H9 (cell line): ENCODE results near the gene WDR7. TPM values are rescaled to one million over a fixed set of nuclear protein-coding genes. Genes with fewer than 3 reads are reported as not detected.

Experiments
- DNase-seq: peaks from one replicate; pipeline ENCODE4 v3.0.0-alpha.2; 2017
- H2AFZ ChIP-seq: one replicate; pipeline ENCODE4 v1.6.1; 2013; ENCODE audit warnings: mild to moderate bottlenecking, low read length, control low read depth, moderate library complexity
- H2AK5ac ChIP-seq: 2 replicates; pipeline ENCODE4 v1.6.1; 2013; ENCODE audit warnings: low read length, control low read depth, mixed read lengths; ENCODE audit not compliant: insufficient read length
- H2BK120ac ChIP-seq: one replicate; pipeline ENCODE4 v1.6.1; 2013; ENCODE audit warnings: low read depth, mild to moderate bottlenecking, low read length, control low read depth, inconsistent platforms; ENCODE audit not compliant: poor library complexity, severe bottlenecking
- H2BK12ac ChIP-seq: 2 replicates; pipeline ENCODE4 v1.6.1; 2013; ENCODE audit warnings: low read length, control low read depth, mixed read lengths, low read depth; ENCODE audit not compliant: insufficient read length
- H2BK15ac ChIP-seq: 2 replicates; pipeline ENCODE4 v1.6.1; 2013; ENCODE audit warnings: low read depth, low read length, control low read depth
- H2BK20ac ChIP-seq: one replicate; pipeline ENCODE4 v1.6.1; 2013; ENCODE audit warnings: low read depth, mild to moderate bottlenecking, low read length, control low read depth, inconsistent platforms; ENCODE audit not compliant: poor library complexity, severe bottlenecking
- H2BK5ac ChIP-seq: 2 replicates; pipeline ENCODE4 v1.6.1; 2013; ENCODE audit warnings: low read length, control low read depth, mixed read lengths; ENCODE audit not compliant: insufficient read length
- H3K14ac ChIP-seq: 2 replicates; pipeline ENCODE4 v1.6.1; 2013; ENCODE audit warnings: low read length, control low read depth; ENCODE audit not compliant: insufficient read depth
- H3K18ac ChIP-seq: 2 replicates; pipeline ENCODE4 v1.6.1; 2013; ENCODE audit warnings: low read depth, mild to moderate bottlenecking, mixed read lengths, low read length, control low read depth; ENCODE audit not compliant: insufficient read length
- H3K23ac ChIP-seq: 2 replicates; pipeline ENCODE4 v1.6.1; 2013; ENCODE audit warnings: low read length, control low read depth, mixed read lengths, low read depth; ENCODE audit not compliant: insufficient read length
- H3K23me2 ChIP-seq: 2 replicates; pipeline ENCODE4 v1.6.1; 2013; ENCODE audit warnings: low read depth, mild to moderate bottlenecking, mixed read lengths, low read length, control low read depth; ENCODE audit not compliant: insufficient read length, poor library complexity, severe bottlenecking
- H3K27ac ChIP-seq: 2 replicates; pipeline ENCODE4 v1.5.1; 2013; ENCODE audit warnings: low read length, control low read depth, mixed read lengths, low read depth; ENCODE audit not compliant: insufficient read length
- H3K27me3 ChIP-seq: 2 replicates; pipeline ENCODE4 v1.6.1; 2013; ENCODE audit warnings: low read length, control low read depth, inconsistent platforms; ENCODE audit not compliant: insufficient read depth
- H3K4ac ChIP-seq: 2 replicates; pipeline ENCODE4 v1.6.1; 2013; ENCODE audit warnings: low read depth, mild to moderate bottlenecking, control low read depth, inconsistent platforms, low read length, moderate library complexity
- H3K4me1 ChIP-seq: 2 replicates; pipeline ENCODE4 v1.6.1; 2013; ENCODE audit warnings: low read length, control low read depth, inconsistent platforms; ENCODE audit not compliant: insufficient read depth
- H3K4me2 ChIP-seq: 2 replicates; pipeline ENCODE4 v1.6.1; 2013; ENCODE audit warnings: low read length, control low read depth, mixed read lengths; ENCODE audit not compliant: insufficient read length, insufficient read depth
- H3K56ac ChIP-seq: 2 replicates; pipeline ENCODE4 v1.6.1; 2013; ENCODE audit warnings: low read depth, mild to moderate bottlenecking, mixed read lengths, low read length, control low read depth; ENCODE audit not compliant: insufficient read length
- H3K79me1 ChIP-seq: 2 replicates; pipeline ENCODE4 v1.6.1; 2013; ENCODE audit warnings: low read depth, mild to moderate bottlenecking, moderate library complexity, low read length, control low read depth, inconsistent platforms; ENCODE audit not compliant: insufficient read depth, poor library complexity, severe bottlenecking
- H3K79me2 ChIP-seq: 2 replicates; pipeline ENCODE4 v1.6.1; 2013; ENCODE audit warnings: low read length, control low read depth, inconsistent platforms; ENCODE audit not compliant: insufficient read depth
- H3K9ac ChIP-seq: 2 replicates; pipeline ENCODE4 v1.6.1; 2013; ENCODE audit warnings: low read length, control low read depth, mixed read lengths; ENCODE audit not compliant: insufficient read length; ENCODE audit errors: extremely low read depth
- H3K9me3 ChIP-seq: one replicate; pipeline ENCODE4 v1.6.1; 2013; ENCODE audit warnings: low read depth, low read length, inconsistent platforms; ENCODE audit not compliant: control insufficient read depth
- H3T11ph ChIP-seq: one replicate; pipeline ENCODE4 v1.6.1; 2013; ENCODE audit warnings: mild to moderate bottlenecking, low read length, control low read depth, inconsistent platforms
- H4K20me1 ChIP-seq: one replicate; pipeline ENCODE4 v1.6.1; 2013; ENCODE audit not compliant: control insufficient read depth, insufficient read length, insufficient read depth
- H4K5ac ChIP-seq: 2 replicates; pipeline ENCODE4 v1.6.1; 2013; ENCODE audit warnings: low read depth, mild to moderate bottlenecking, mixed read lengths, low read length, control low read depth; ENCODE audit not compliant: insufficient read length
- H4K8ac ChIP-seq: replicated peaks from 2 replicates; pipeline ENCODE4 v1.6.1; 2013; ENCODE audit warnings: low read length, control low read depth, mixed read lengths, low read depth; ENCODE audit not compliant: insufficient read length
- H4K91ac ChIP-seq: 2 replicates; pipeline ENCODE4 v1.6.1; 2013; ENCODE audit warnings: low read depth, mild to moderate bottlenecking, moderate library complexity, mixed read lengths, low read length, control low read depth; ENCODE audit not compliant: insufficient read length
- H3K27ac Mint-ChIP-seq, 3 experiments: 2 replicates in 2 of 3; 3 replicates in 1 of 3; pipeline ENCODE4 v1.8.0; 2020 to 2021; ENCODE audit warnings: mixed read lengths in 3 of 3, mild to moderate bottlenecking in 1 of 3, moderate library complexity in 1 of 3
- H3K27me3 Mint-ChIP-seq: 2 replicates; pipeline ENCODE4 v1.8.0; 2021; ENCODE audit warnings: low read depth, mild to moderate bottlenecking, moderate library complexity, mixed read lengths
- H3K36me3 Mint-ChIP-seq, 3 experiments: 2 replicates in 2 of 3; 3 replicates in 1 of 3; pipeline ENCODE4 v1.8.0; 2020 to 2021; ENCODE audit warnings: low read depth in 3 of 3, mixed read lengths in 3 of 3; ENCODE audit not compliant: insufficient read depth in 1 of 3
- H3K4me1 Mint-ChIP-seq, 2 experiments: 2 replicates each; pipeline ENCODE4 v1.8.0; 2020; ENCODE audit warnings: mixed read lengths in 2 of 2
- H3K4me3 Mint-ChIP-seq, 2 experiments: 2 replicates in 1 of 2; 3 replicates in 1 of 2; pipeline ENCODE4 v1.8.0; 2020 to 2021; ENCODE audit warnings: mild to moderate bottlenecking in 2 of 2, mixed read lengths in 2 of 2, moderate library complexity in 1 of 2
- H3K9me3 Mint-ChIP-seq, 2 experiments: 2 replicates in 1 of 2; 3 replicates in 1 of 2; pipeline ENCODE4 v1.8.0; 2020; ENCODE audit warnings: mild to moderate bottlenecking in 2 of 2, mixed read lengths in 2 of 2, moderate library complexity in 1 of 2
- WGBS: extraction: QIAGEN DNeasy Blood & Tissue Kit; methylation state at CpG from one replicate; pipeline ENCODE4 v1.1.7; 2013; ENCODE audit warnings: missing lambda C conversion rate, low lambda C conversion rate, mixed read lengths; ENCODE audit not compliant: insufficient read length; ENCODE audit errors: extremely low coverage; 5-methylcytosine and 5-hydroxymethylcytosine counted together
- total RNA-seq: library from RNA; stranded (reverse); gene quantifications from 2 replicates; pipeline ENCODE4 v1.2.1, GENCODE V29; 2021
- TF ChIP-seq, protein P1 (sequence below): fragments of 200-600 bp; sonication (generic); conservative IDR thresholded peaks from 3 replicates; pipeline ENCODE4 v1.8.0; 2021; ENCODE audit warnings: antibody characterized with exemption, mild to moderate bottlenecking

Gene WDR7
- total RNA-seq, 1 experiment from 2014 or later = 14.8 TPM

- Histone ChIP-seq H3K4me1 (no peaks in the 10 kb centered on the region; the same call in 1 of the 2 replicates), H4K20me1 (no peaks in the 10 kb centered on the region), H2BK12ac (no peak overlapping the region), H4K5ac (no peak overlapping the region), H3K4ac (no peak overlapping the region), H3K79me1 (no peaks in the 10 kb centered on the region), H4K8ac (no peak overlapping the region), H2AK5ac (no peak overlapping the region), H3K14ac (no peak overlapping the region), H2BK20ac (no peak overlapping the region), H3K56ac (no peak overlapping the region), H3K9me3 (no peaks in the 10 kb centered on the region), H2AFZ (no peak overlapping the region), H3K27me3 (no peaks in the 10 kb centered on the region), H2BK5ac (no peak overlapping the region), H2BK120ac (no peak overlapping the region), H3K79me2 (no peaks in the 10 kb centered on the region), H3T11ph (no peak overlapping the region), H3K27ac (no peak overlapping the region), H2BK15ac (no peak overlapping the region), H4K91ac (no peak overlapping the region), H3K23ac (no peak overlapping the region), H3K9ac (no peak overlapping the region), H3K4me2 (no peak overlapping the region), H3K23me2 (no peaks in the 10 kb centered on the region), H3K18ac (no peak overlapping the region)
- no CpG with 5 or more reads among the region's 1 CpG for WGBS
- TF ChIP-seq, protein P1, sequence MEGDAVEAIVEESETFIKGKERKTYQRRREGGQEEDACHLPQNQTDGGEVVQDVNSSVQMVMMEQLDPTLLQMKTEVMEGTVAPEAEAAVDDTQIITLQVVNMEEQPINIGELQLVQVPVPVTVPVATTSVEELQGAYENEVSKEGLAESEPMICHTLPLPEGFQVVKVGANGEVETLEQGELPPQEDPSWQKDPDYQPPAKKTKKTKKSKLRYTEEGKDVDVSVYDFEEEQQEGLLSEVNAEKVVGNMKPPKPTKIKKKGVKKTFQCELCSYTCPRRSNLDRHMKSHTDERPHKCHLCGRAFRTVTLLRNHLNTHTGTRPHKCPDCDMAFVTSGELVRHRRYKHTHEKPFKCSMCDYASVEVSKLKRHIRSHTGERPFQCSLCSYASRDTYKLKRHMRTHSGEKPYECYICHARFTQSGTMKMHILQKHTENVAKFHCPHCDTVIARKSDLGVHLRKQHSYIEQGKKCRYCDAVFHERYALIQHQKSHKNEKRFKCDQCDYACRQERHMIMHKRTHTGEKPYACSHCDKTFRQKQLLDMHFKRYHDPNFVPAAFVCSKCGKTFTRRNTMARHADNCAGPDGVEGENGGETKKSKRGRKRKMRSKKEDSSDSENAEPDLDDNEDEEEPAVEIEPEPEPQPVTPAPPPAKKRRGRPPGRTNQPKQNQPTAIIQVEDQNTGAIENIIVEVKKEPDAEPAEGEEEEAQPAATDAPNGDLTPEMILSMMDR = no peak
- Mint-ChIP-seq H3K27ac (no peak overlapping the region), H3K4me3 (no peak overlapping the region), H3K36me3 (0 out of 7 replicates have a peak, but pooled peaks cover 0 to 2% (median 0%) of the 10 kb centered on the region in 3 experiments), H3K4me1 (peaks cover 9 to 12% of the 10 kb centered on the region in 2 experiments), H3K27me3 (no peaks in the 10 kb centered on the region), H3K9me3 (peaks cover 0 to 2% of the 10 kb centered on the region in 2 experiments; a peak in 1 of 5 replicates)
- no peak for DNase-seq
Observed at GRCh38 chr18:56723068-56723467, 71.9 kb downstream of the WDR7 start.
